GM18502 (cell line): ENCODE results near the gene FLT3.
"Not testable (repeated sequence)": the region's sequence is repeated elsewhere in the genome, so short reads cannot be mapped to it uniquely, and the experiment has no call there.

ENCODE experiments used
- ATAC-seq: cut with Tn5 transposase; IDR thresholded peaks from one replicate; pipeline ENCODE4 v1.9.1; 2021; ENCODE audit warnings: mild to moderate bottlenecking; ENCODE audit not compliant: unreplicated experiment, poor library complexity

FLT3 gene

DNA sequence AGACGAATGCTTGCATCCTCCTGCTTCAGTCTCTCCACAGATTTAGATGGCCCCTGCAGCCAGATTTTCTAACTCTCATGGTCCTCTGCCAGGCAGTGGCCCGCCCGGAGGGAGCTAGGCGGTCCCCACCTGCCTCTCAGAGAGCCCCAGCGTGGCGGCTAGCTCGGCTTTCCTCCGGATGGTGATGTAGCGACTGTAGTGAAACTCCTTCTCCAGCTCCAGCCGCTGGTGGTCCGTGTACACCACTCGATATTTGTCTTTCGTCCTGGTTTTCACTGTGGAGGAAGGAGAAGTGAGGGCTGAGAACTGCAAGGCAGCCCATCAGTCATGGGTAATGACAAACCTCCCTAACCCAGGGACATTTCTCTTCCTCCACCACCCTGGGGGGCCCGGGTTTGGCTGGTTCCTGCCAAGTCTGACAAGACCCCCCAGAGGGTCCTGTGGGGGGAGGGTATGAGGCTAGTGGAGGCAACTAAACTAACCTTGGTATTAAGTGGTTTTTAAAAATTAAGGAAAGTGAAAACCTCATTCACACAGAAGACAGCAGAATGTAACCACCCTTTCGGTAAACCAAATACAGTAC lies 135.5 kb downstream of the FLT3 start:
- no peak for ATAC-seq

DNA sequence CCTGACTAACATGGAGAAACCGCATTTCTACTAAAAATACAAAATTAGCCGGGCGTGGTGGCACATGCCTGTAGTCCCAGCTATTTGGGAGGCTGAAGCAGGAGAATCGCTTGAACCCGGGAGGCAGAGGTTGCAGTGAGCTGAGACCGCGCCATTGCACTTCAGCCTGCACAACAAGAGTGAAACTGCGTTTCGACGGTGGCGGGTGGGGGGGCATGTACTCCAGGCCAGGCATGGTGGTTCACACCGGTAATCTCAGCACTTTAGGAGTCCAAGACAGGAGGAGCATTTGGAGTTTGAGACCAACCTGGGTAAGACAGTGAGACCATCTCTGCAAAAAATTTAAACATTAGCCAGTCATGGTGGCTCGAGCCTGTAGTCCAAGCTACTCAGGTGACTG lies 136.2 kb downstream of the FLT3 start:
- not testable (repeated sequence) for ATAC-seq

DNA sequence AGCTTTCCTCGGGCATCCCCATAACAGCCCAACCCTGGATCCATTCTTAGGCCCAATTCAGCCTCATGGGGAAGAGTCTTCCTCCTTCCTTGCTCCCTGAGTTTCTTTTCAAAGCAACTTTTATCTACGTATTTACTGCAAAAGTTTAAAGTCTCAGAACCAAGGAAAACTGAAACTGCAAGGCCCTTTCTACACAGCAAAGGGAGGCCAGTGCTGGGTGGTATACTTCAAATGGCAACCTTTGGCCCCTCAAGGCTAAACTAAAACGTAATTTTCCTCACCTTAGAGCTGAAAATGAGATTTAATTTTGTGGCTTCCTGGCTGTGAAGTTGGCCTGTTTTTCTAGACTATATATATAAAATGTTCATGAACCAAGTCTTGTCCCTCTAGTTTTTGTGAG lies 136.9 kb downstream of the FLT3 start:
- no peak for ATAC-seq

DNA sequence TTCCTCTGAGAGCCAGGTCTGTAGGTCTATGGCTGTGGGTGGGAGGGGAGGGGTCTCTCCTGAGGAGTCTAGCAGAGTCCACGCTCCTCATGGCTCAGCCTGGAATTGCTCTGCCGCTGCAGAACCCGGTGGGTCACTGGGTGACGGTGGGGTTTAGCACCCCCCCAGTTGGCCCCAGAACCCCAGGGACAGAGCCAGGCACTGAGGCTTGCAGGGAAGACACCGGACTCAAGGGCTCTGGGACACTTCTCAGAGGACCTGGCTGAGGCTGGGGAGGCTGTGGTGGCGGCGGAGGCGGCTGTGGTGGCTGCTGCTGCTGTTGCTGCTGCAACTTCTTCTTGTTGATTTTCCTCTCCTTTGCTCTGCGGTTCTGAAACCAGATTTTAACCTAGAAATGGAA lies 137.4 kb downstream of the FLT3 start:
- ATAC-seq, result no peak

DNA sequence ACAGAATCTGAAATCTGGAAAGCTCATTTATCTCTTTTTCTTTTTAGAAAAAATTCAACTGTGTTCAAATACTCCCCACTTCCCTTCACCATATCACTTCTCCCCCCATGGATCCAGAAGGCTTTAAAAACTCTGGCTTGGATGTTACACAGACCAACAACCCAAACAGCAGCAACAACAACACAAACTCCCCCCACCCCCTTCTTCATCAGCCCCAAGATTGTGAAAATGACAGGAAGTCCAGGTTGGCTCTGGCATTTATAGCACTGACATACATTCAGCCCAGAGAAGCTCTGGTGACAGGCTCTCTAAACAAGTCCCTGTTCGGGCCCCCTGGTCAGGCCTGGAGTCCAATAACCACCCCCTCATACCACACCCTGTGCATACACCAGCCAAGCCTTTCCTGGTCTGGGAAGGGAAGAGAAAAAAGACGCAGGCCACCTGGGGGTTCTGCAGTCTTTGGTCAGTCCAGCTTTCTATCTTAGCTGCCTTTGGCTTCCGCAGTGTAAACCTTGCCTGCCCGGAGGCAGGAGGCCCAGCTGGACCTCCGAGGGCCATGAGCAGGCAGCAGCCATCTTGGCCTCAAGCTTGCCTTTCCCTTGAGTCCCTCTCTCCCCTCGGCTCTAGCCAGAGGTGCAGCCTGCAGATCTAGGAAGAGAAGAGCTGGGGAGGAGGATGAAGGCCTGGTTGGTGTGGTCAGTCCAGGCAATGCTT lies 138.1 kb downstream of the FLT3 start:
- ATAC-seq, result no peak

DNA sequence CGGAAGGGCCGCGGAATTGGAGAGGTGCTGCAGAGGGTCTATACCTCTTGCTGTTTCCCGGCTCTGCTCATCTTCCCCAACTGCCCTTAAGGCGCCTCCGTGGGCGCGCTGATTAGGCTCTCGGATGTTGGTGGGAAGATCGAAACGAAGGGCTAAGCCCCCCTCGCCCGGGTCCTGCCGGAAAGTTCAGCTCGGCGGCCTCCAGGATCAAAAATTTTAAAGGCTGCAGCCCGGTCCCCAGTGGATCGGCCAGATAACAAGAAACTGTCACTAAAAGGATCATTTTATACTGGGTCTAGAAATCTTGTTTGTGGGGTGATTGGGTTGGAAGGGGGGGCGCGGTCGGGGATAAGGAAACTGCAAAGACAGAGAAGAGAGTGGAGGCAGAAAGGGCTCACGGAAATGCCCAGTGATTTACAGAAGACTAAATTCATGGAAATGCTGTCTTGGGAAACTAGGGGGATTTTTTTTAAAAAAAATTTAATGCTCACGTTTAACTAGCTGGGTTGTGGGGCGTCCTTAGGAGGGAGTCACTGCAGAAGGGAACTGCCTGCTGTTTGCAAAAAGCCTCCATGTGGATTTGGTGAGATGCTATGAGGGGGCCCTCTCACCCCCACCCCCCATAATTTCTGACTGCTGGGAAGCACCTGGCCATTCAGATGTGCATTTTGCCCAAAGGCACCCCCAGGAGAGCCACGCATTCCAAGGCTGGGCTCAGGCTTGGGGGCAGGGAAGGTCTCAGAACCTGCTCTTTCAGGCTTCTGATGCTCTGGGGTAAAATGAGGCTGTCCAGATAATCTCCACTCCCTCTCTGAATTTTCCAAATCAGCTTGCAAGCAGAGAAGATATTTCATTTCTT lies 138.9 kb downstream of the FLT3 start:
- ATAC-seq, result no peak

DNA sequence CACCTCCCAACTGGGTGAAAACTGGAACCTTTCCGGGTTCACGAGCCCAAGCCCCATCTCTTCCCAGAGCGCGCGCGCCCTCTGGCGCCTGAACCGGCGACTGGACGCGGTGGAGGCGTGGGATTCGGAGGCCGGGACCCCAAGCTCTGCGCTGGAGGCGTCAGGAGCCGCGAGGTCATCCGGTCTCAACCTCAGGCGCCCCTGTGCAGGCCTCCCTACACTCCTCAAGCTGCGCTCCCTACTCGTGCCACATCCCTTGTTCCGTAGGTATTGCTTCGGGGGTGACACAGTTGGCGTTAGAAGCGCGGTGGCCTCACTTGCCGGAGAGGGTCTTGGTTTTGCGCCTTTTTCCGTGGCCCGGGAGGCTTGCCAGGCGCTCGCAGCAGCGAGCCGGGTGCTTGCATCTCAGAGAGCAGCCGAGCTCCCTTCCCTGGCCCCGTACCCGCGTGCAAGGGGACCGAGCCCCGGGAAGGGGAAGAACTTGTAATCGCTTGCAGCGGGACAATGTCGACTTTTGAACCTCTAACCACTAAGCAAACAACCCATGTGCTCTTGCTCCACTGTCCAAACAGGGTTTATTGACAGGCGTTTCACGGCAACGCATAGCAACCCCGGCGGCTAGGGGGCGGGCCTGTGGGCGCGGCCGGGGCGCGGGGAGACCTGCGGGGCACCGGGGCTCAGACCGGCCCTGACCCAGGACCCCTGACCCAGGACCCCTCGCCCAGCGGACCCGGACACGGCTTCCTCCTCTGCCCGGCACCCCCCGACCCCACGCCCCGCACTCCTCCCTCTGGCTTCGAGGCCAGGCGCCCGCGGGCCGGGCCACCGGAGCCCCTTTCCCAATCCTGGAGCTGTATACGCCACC lies 139.8 kb downstream of the FLT3 start:
- no peak for ATAC-seq

DNA sequence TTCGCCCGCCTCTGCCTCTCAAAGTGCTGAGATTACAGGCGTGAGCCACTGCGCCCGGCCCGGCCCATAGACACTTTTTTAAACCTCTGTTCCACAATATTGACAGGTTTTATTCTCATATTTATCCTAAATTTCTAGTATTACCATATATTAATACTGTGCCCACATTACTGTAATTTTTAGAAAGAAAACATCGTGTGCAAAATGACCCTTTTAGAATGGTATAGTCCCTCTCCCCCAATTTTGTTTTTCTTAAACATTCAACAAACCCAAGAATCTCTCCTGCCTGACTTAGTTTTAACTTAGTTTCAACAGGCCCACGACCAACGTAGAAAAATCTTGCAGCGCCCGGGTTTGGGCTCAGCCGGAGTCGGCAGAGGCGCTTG lies 140.4 kb downstream of the FLT3 start:
- no peak for ATAC-seq

DNA sequence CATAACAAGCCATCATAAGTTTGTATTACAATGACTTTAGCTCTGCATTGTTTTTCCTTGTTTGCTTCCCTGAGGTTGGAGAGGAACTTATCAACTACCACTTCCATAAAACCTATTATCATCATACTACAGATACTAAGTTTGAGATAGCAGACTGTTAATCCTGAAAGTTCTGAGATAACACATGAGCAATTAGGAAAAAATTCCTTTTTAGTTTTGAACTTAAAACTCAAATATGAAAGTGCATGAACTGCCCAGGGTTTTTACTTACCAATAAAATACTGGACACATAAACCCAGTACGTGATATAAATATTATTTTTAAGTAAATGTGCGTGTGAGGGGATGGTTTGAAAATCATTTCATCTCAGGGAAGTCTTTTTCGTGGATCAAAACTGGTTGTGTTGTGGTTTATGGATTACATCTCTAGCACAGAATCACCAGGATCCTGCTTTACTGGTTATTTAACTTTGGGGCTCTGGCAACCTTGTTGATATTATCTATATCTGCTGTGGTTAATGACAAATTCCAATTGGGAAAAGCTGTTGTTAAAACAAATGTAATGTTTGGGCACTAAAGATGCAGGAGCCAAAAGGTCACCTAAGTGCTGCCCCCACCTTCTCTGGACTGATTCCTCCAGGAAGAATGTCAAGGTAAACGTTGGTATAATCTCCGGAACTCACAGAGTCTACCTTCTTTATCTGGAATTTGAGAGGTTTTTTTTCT lies 143.6 kb downstream of the FLT3 start:
- no peak for ATAC-seq

DNA sequence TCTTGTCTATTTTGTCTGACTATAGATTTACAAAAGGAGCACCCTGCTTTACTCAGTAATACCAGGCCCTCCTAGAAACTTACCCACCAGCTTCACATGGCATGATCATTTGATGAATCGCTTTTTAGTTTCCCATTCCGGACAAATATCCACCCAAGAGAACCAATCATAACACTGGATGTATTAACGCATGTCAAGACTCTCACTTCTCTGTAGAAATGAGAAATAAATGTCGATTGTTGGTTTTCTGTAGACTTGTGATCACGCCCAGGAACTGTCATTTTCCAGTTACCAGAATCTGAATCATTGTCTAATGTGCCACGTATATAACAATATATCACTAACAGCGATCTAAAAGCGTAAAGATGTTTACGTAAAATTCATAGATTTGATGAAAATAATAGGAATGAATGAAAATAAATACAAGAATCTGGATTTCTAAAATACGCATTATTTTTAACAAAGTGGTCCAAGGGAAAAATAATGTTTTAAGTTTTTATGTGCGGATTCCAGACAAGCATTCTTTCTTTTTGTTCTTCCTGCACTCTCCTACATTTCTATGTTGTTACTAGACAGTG lies 145.3 kb downstream of the FLT3 start:
- ATAC-seq, result no peak

DNA sequence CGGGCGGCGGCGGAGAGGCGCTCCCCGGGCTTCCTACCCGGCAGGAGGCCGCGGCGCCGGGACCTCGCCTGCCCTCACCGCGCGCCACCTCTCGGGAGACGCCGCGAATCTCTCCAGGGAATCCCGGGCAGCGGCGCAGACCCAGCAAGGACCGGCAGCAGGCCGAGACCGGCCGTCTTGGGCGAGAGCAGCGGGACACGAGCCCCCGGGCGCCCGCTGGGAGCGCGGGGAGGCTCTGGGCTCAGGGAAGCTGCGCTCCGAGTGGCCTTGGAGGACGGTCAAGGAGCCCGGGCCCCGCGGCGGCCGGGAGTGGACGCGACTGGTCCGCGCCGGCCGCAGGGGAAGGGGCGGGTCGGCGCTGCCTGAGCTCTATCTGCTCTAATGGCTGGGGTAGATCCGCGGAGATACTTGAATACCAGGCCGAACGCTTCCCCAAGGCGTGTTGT lies 145.9 kb downstream of the FLT3 start:
- peak; percentile 14 for ATAC-seq

DNA sequence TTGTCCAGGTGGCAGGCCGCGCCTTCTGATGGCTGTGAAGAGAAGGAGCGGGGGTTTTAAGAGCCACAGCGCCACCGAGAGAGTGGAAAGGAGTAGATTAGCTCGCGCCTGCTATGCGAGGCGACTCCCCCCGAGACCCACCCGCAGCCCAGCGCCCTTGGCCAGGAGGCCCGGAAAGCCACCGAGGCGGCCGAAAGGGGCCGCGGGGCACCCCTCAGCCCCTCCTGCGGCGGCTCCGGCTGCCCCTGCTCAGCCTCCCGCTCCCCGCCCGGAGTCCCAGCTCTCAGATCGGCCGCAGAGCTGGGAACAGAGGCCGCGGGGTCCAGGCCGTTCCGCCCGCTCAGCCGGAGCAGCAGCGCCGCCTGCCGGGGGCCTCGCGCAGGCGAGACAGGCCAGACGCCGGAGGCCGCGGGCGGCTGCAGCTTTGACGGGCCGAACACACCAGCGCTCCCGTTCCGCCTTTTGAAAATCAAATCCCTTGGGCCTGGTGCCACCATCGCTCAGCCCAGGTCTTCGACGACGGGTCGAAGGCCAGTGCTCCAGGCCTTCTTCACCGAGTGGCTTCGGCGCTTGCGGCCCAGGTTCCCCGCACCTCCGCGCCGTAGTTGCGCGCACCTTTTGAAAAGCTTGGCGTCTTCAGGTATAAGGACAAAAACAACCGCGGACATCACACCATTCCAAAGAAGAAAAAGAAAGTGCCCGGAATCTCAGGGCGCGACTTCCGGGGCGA lies 146.5 kb downstream of the FLT3 start:
- peak; percentile 92 for ATAC-seq
